NCI-H2227 (cell line): ENCODE data around the gene TUNAR.
A peak's percentile ranks its signal among the peaks of the same experiment; 100 is the strongest.

Experiments used
- DNase-seq: peaks from one replicate; lab custom pipeline; 2025; ENCODE audit not compliant: unreplicated experiment; lab: John Stamatoyannopoulos, UW

The TUNAR gene

DNA sequence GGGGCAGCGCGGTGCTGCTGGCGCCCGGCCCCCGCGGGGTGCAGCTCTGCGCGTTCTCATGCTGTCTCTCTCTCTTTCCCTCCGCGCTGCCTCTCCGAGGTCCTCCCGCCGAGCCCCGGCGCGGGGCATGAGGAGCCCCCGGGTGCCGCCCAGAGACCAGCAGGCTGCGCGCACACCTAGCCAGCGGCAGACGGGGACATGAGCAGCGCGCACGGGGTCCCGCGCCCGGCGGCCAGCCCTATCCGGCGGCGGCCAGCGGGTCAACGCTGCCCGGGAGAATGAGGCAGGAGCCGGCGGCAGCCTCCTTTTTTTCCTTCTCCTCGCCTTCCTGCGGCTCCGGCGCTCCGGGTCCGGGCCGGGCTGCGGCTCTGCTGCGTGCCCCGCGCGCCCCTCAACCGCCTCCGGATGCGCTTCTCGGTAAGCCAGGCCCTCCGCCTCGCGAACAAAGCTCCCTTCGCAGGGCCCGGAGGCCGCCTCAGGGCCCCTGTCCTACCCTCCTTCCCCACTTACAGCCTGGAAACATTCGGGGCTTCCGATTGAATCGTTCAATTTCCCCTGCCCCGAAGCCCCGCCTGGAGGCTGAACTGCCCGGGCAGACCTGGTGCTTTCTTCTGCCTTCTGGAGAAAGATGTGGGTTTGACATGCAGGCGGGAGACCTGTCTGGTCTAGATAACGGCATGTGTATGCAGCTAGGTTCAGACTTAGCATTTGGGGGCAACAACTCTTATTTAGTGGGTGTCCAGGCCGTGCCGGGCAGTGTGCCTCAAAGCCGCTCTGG is at the start of gene TUNAR:
TSS of gene TUNAR (plus strand) at position 72 of the 778 bp plus-strand sequence.
- DNase-seq, result peak; percentile 51

DNA sequence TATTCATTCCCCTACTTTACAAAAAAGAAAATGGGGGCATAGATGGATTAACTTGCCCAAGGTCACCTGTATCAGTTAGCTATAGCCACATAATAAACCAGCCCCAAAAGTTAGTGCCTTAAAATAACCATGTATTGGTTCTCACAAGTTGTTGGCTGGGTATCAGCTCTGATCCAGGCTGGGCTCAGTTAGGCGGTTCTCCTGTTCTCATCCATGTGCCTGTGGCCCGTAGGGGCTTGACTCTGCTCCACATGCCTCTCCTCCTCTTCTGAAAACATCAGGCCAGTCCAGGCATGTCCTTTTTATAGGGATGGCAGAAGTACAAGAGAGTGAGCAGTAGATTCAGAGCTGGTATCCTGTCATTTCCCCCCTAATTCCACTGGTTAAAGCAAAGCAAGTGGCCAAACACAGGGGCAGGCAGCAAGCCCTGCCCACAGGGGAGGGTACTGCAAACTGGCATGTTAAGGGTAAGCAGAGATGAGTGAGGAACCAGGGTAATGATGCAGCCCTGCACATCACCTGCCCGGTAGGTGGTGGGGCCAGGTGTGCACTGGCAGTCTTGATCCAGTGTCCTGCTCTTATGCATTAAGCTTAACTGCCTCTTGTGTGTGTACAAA is 47.9 kb upstream of the TUNAR start:
- no peak for DNase-seq

DNA sequence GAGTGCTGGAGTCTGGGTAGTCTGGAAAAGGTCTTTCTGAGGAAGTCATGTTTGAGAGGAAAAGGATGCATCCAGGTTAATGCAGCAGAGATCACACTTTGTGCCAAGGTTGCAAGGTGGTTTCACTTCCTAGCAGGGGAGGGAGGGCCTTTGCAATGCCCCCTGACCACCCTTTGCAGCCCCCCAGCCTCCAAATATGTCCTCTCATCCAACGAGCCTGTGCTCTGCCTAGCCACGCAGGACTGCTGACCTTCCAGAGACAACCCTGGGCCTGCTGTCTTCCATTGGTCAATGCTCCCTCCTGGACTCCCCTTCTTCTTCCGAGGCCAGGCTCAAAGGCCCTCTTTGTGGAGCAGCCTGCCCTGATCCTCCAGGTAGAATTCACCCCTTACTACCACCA is 47.3 kb upstream of the TUNAR start:
- DNase-seq, result no peak

DNA sequence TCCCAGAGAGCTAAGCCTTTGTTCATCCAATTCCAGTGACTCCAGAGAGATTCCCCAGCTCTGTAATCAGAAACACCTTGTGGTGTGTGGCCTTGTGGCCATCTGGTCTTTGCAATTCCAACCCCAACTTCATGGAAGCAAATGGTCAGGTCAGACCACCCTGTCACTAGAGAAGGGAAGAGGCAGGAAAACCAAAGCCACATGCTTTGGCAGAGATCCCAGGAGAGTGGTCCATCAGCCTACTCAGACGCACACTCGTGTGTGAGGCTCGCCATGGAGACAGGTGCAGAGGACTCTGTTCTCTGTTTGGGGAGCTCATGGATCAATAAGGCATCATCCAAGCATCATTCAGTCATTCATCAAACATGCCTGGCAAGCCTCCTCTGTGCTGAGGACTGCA is 46.2 kb upstream of the TUNAR start:
- no peak for DNase-seq

DNA sequence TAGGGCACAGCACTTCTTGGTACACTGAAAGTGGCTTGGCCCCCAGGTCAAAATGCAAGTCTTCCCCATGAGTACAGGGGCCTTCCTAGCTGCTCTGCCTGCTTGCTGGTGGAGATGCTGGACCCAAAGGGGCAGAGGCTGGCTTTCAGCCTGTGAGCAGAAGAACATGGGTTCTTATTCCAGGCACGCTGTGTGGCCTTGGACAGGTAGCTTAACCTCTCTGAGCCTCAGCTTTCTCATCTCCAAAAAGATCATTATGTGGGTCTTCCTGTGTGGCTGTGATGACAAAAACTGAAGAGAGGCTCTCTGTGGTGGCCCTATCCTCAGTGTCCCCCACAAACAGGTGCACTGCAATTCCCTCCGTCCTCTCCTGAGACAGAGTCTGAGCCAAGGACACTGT is 45.6 kb upstream of the TUNAR start:
- DNase-seq, result no peak

DNA sequence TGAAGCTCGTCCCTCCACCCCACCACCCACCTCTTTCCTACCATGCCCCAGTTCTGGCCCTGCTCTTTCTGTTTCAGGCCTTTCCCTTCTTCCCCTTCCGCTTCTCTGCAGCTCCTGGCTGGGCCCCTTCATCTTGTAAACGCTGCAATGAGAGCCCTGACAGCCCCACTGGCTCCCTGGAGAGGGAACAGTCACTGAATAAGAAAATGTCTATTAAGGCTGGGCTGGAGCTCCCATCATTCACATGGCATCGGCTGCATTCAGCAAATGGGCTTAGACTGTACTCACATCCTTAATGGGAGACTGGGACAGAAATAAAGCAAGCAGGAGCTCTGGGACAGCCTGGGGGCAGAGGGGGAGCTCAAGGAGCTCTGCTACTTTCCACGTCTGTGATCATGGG is 45.2 kb upstream of the TUNAR start:
- no peak for DNase-seq

DNA sequence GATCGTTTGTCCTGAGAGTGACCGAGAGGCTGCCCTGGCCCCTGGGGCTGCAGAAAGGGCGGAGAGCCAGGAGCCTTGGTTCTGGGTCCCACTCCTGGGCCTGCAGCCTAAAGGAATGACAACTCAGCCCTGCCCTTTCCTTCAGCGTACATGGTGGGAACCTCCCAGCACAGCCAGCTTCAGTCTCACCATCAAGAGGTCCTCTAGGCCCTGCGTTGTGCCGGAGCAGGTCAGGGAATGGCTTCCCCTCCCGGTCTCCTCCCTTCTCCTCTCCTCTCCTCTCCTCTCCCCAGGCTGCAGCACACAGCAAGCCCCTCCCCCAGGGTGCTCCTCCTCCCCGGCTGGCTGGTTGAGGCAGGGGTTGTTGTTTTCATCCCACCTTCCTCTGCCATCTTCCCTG is 44.6 kb upstream of the TUNAR start:
- no peak for DNase-seq

DNA sequence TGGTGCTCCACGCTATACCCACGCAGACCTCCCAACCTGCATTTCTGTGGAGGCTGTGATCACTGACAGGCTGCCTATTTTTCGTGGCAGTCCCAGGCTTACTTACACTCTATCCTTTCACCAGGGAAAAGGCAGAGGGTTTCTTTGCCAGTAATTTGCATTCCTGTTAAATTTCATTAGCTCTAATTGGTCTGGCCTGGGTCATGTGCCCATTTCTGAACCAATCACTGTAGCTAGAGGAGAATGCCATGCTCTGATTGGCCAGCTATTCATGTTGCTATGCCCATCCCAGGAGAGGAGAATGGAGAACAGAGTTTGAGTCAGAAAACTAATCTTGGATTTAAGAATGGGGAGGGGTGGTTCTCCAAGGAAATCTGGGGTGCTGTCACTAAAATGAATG is 43.2 kb upstream of the TUNAR start:
- DNase-seq, result no peak

DNA sequence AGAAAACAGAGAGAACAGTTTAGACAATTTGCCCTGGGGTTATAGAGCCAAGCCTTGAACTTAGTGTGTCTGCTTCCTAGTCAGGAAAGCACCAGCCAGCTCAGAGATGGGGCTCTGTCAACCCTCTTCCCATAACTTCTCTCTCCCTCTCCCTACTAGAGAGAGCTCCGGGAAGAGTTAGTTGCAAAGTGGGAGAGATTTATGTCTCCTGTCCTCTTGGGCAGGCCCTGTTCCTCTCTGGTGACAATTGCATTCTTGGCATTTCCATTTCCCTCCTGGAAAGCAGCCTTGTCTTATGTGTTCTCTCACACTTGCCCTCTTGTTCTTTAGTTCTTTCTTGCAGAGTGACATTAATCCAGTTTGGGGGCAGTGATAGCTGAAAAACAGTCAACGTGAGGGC is 42.1 kb upstream of the TUNAR start:
- no peak for DNase-seq

DNA sequence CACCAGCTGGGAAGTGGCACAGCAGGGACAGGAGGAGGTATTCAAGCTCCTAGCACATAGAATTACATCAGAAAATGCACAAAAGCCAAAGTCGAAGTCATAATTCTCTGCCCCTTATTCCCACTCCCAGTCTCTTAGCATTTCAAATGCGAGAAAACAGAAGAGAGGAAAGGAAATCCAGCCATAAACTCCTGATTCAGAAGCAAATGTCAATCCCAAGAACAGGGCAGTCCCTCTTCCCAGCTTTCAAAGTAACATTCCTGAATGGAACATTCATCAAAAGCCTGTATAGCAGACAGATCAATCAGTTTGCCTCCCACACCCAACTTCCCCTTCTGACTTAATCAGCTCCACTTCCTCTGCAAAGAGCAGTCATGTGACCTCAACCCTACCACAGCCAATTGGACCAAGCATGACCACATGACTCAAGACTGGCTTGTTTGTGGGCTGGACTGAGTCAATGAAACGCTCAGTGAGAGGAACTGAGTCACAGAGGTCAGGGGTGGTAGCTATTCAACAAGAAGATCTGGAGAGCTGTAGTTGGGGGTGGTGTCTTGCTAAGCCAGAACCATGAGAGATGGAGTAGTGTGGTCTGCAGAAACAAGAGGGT is 41.4 kb upstream of the TUNAR start:
- no peak for DNase-seq

DNA sequence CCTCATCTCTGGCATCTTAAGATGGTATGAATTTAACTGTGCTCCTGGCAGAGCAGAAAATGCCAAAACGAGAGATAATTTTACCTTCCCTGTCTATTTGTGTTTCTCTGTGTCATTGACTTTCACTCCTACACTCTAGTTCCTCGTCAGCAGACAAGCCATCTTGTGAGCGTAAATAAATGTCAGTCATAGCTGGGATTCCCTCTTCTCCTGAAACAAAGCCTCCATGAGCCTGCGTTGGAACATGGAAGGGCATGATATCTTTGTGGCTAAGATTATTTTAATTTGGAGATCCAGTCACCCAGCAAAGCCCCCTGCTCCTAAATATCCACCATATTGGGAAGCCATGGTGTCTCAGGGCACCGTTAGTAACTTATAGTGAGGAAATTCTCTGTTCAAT is 37.8 kb upstream of the TUNAR start:
- DNase-seq, result no peak

DNA sequence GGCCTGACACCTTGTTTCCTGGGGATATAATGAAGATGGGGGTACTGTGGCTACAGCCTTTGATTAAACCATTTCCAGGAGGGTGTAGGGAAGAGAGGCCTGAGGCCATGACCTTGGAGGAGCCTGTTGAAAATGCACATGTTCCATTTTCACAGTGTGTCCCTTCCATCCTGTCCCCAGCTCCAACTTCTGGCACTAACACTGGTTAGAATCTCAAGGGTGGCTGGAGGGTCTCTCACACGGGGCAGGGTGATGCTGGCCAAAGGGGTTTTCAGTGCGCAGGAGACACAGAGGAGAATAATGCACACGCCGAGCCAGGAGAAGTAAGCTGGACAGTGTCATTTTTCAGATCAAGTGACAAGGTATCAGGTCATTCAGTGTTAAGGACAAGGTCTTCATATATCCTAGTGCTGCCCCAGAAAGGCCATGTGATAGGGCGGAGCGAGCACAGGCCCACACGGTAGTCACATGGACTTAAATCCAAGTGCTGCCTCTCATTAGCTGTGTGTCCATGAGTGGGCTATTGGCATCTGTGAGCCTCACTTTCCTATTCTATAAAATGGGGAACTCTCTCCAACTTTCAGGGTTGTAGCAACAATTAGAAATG is 36.4 kb upstream of the TUNAR start:
- no peak for DNase-seq

DNA sequence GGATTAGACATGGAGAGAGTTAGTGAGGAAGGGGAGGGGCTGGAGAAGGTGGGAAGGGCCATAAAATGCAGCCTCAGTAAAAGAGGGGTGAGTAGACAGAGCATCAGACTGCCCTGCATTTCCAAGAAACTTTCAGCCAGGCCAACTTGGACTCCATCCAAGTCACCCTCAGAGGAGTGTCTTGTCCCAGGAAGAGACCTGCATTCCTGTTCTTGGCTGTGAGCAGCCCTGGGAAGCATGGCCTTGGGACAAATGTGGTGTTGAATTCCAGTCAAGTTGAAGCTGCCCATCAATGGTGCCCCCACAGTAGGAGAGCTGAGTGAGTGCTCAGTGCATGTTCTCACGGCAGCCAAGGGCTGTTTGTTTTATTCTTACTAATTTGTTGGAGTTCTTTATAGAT is 35.0 kb upstream of the TUNAR start:
- no peak for DNase-seq

DNA sequence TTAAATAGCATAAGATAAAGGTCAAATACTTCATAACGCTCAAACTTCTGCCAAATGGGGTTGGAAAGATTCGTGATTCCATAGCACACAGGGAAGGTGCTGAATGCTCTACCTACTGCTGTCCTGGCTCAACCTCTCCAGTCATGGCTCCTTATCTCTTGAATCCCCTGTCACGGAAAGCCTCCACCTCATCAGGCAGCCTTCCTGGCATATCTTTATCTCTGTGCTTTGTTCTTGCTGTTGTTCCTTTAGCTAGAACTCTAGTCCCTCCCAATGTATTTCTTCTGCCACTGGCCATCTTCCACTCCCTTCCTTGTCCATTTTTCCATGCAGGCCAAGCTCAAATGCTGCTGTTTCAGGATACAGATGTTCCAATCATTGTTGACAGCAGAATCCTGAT is 26.9 kb upstream of the TUNAR start:
- DNase-seq, result no peak

DNA sequence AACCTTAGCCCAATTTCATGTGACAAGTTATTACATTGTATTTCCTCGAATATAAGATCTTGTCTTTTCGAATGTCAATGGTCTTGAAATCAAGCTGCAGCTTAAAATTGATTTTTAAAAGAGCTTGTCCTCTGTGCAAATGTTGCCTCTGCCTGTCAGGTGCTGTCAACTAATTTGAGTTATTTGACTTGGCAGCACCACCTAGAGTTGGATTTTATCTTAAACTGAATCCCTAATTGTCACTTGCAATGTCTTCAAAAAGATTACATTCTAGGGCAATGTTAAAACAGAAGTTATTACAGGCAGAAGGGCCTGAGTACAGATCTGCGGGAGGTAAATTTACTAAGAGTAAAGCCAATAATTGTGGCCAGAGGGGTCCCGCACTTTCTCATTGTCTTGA is 26.2 kb upstream of the TUNAR start:
- no peak for DNase-seq

DNA sequence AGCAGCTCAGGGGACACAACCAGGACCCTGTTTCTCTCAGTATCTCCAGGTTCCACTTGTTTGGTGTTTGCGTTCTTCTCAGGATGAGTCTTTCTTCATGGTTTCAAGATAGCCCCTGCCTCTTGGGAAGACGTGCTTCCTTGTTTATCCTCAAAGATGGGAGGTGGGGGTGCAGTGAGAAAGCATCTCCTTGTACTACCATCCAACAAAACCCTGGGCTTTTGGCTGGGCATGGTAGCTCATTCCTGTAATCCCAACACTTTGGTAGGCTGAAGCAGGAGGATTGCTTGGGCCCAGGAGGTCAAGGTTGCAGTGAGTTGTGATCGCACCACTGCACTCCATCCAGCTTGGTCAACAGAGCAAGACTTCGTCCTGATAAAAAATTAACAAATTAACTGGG is 21.0 kb upstream of the TUNAR start:
- no peak for DNase-seq

DNA sequence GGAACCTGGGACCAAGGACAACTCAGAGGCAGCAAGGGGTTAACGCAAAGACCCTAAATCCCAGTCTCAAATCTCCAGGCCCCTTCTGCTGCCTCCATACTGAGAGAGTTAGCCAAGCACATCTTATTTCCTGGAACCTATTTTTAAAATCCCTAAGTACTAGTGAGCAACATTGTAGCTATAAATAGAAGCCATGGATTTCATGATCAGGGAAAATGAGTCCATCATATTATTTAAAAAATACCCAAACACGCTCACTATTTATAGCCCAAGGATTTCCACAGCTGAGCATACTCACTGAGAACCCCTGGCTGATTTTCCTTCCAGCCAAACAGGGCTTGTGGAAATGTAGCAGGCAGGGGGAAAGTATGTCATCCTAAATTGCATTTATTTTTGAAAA is 19.4 kb upstream of the TUNAR start:
- no peak for DNase-seq

DNA sequence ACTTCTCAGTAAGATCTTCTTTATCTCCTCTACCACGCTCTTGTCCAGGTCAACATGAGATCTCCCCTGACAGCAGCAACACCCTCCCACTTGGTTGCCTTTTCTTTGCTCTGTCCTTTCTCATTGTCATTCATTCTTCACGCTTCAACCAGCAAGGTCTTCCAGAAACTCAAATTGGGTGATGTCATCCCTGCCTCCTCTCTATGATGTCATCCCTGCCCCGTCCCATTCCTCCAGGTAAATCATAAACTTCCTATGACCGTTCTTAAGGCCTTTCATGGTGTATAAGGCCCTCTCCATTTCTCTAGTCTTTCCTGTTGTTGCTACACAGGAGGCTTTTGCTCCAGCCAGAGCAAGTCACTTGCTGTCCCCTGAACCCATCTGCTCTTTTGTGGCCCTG is 17.7 kb upstream of the TUNAR start:
- DNase-seq, result no peak

DNA sequence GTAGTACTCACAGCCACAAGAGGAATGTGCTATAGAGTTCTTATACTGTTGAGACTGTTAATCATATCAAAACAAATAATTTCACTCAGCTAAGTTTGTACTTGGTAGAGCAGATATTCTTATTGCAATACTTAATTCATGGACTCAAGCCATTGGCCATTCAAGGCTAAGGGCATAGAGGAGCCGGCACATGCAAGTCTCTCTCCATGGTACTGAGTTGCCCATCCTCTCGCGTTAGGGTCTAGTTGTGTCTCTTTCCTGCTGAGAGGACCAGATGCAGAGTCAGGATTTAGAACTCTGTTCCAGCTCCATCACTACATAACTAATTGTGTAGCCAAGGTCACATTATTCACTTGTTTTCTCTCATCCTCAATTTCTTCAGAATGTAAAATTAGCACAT is 14.4 kb upstream of the TUNAR start:
- DNase-seq, result no peak

DNA sequence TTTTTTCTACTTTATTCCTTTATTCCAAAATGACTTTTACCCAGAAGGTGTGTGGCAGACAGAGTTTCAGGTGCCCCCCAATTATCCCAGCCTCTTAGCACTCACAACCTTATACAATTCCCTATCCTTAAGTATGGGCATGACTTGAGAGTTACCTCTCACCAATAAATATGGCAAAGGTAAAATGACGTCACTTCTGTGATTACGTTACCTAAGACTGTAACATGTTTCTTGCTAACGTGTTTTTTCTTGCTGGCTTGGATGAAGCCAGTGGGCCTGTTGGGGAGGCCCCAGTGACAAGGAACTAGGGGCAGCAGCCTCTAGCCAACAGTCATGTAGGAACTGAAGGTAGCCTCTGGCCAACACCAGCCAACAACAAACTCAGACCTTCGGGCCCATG is 13.3 kb upstream of the TUNAR start:
- DNase-seq, result no peak

DNA sequence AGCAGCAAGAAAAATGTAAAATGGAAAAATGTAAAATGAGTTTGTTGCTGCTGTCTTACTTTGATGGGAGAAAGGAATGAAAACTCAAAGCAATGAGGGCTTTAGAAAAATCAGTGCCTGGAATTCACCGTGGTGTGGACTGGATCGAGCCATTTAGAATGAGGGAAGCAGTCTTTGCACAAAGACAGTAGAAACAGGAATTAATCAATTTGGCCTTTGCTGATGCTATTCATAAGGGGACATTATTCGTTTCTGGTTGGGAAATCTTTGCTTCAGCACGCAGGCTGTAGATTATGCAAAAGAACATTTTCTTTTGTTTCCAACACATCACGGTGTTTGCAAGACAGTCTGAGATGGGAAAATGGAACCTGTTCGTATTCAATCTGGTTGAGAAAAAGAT is 6.9 kb upstream of the TUNAR start:
- DNase-seq, result no peak

DNA sequence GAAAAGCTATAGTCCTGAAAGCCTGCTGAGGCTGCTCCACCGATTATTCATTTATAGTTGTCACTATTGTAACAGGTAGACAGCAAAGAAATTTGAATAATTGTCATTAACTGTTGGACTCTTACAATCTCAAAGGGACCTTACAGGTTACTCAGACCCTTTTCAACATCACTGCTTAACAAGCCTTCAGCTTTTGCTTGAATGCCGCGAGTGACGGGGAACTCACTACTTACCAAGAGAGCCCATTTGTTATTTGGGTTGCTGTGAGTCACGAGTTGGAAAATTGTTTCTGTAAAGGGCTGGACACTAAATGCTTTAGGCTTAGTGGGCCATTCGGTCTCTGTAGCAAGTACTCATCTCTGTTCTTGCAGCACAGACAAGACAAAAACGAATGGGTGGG is 5.9 kb upstream of the TUNAR start:
- DNase-seq, result no peak
